ENCODE measurements around the gene MORN5.

The MORN5 gene

DNA sequence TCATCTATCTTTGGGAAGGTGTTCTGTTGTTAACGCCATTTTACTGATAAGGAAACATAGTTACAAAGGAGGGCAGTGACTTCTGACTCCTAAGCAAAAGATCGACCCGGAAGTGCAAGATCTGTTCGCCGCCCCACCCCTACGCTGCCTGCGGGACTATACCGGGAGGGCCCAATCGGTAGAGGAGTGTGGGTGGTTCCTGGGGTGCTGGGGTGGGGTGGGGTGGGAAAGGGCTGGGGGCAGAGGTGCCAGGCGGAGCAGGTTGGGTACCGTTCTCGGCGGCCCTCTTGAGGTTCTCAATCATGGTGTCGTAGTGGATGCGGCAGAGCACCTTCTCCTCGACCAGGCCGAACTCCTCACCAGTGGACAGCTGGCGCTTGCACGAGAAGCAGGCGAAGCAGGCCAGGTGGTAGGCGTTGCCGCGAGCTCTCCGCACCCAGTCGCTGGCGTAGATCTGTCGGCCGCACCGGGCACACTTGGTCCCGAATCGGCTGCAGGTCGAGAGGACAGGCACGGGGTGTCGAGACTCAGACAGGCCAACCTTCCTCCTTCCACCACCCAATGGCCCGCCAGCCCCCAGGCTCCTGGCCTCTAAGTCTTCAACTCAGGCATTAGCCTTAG, 57.2 kb downstream of the MORN5 start:
- no peaks in the 10 kb centered on the region for H3K36me3 ChIP-seq (ENCODE audit: control insufficient read depth, insufficient read depth, low read length)
- peaks cover 14% of the 10 kb centered on the region for H3K4me1 ChIP-seq (ENCODE audit: control insufficient read depth, insufficient read depth, low read length, poor library complexity, severe bottlenecking)
- no peaks in the 10 kb centered on the region for H3K9me3 ChIP-seq (ENCODE audit: control insufficient read depth, low read length)
- no peak overlapping the region for H3K4me3 ChIP-seq (ENCODE audit: extremely low read depth, insufficient read depth, low read length, poor library complexity, severe bottlenecking)
- no peak overlapping the region for H3K27ac ChIP-seq (ENCODE audit: low read depth, low read length, severe bottlenecking)
- WGBS, 2 experiments (ENCODE audit: insufficient coverage in 2 of 2) = 92 to 94% methylated on average over 28 to 32 of the region's 35 CpGs

DNA sequence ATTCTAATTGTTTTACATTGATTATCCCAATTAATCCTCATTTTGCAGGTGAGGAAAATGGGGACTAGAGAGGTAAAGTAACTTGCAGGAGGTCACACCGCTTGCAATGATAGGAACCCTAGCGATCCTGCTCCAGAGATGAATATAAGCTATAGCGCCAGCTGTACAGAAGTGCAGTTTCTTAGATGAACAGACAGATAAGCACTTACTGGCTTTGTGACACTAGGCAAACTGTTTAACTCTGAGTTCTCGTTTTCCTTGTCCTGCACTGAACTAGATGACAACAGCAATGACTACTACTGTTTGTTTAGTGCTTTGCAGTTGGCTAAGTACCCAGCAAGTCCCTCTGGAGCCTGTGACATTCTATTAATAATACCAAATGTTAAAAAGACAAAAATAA, 57.9 kb downstream of the MORN5 start:
- H3K9me3 ChIP-seq (ENCODE audit: control insufficient read depth, low read length) = no peaks in the 10 kb centered on the region
- no peak overlapping the region for H3K27ac ChIP-seq (ENCODE audit: low read depth, low read length, severe bottlenecking)
- no peaks in the 10 kb centered on the region for H3K36me3 ChIP-seq (ENCODE audit: control insufficient read depth, insufficient read depth, low read length)
- H3K4me1 ChIP-seq (ENCODE audit: control insufficient read depth, insufficient read depth, low read length, poor library complexity, severe bottlenecking) = peaks cover 14% of the 10 kb centered on the region
- 84 to 88% methylated on average over 4 of the region's 4 CpGs for WGBS, 2 experiments (ENCODE audit: insufficient coverage in 2 of 2)
- H3K4me3 ChIP-seq (ENCODE audit: extremely low read depth, insufficient read depth, low read length, poor library complexity, severe bottlenecking) = no peak overlapping the region

DNA sequence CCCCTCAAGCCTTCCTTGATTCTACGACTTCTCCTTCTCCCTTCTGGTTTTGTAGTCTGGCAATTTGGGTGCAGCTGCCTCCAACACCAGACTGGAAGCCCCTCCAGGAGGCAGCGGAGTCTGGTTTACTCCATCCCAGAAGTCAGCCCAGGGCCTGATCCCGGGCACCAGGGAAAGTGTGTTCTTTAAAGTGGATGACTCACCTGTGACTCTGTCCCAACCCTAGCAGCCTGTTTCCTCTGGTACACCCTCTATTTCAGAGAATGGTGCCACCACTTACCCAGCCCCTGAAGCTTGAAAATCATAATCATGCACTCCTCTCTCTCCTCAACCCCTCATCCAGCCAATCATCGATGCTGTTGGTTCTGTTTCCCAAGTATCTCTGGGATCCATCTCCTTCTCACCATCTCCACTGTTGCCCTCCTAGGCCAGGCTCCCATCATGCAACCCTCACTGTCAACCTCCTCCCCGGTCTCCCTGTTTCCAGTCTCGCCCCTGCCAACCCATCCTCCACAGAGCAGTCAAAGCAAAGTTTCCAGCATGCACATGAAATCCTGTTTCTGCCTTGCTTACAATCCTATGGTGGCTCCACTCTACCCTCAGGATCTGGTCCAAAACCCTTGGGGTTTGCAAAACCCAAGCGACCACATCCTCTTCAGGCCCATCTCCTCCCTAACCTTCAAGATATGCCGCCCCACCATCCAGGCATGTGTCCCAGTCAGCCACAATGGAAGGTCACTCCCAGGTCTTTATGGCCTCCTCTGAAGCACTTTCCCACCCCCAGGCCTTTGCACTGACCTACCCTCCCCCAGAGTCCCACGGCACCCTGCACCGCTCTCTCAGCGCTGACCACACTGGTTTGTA, 58.6 kb downstream of the MORN5 start:
- Histone ChIP-seq H3K9me3 (ENCODE audit: control insufficient read depth, low read length) (no peaks in the 10 kb centered on the region), H3K27ac (ENCODE audit: low read depth, low read length, severe bottlenecking) (no peak overlapping the region), H3K36me3 (ENCODE audit: control insufficient read depth, insufficient read depth, low read length) (no peaks in the 10 kb centered on the region), H3K4me3 (ENCODE audit: extremely low read depth, insufficient read depth, low read length, poor library complexity, severe bottlenecking) (no peak overlapping the region), H3K4me1 (ENCODE audit: control insufficient read depth, insufficient read depth, low read length, poor library complexity, severe bottlenecking) (peaks cover 14% of the 10 kb centered on the region)
- WGBS, 2 experiments (ENCODE audit: insufficient coverage in 2 of 2) = 46 to 58% methylated on average over 7 to 8 of the region's 11 CpGs

DNA sequence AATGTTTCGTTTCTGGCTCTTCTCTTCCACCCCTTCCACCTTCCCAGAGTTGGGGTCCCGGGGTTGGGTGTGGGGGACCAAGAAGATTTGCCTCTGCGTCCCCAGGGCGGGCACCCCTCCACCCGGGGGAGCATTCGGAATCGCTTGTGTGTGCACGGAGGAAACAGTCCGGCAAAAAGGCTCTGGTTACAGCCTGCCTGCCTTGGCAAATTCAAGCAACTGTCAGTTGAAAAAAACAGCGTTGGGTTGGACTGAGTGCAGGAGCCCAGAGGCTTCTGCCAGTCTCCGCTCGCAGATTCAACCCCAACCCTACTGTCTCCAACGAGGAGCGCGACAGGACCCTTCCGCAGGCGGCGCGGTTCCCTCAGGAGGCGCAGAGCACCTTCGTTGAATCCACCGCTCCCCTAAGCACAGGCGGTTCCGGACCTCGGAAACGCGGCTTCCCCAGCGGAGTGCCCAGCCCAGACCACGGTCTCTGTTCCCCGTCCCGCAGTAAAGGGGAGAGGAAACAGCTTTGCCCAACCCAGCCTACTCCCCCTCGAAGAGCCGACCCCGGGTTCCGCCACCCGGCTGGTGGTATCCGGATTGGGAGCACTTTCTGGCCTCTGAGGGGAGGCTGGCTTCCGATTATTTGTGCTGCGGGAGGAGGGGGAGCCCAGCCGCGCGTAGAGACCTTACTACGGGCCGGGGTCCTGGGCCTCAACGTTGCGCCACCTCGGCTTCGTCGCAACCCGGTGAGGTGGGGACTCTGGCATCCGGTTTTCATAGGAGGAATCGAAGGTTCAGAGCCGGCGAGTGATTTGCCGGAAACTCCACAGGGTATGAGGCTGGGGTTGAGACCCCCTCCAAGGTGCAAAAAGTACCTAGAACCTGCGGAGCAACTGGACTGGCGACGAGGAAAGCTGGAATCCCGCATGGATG, 59.5 kb downstream of the MORN5 start:
- Histone ChIP-seq H3K4me3 (ENCODE audit: extremely low read depth, insufficient read depth, low read length, poor library complexity, severe bottlenecking) (peak overlapping the region; percentile 24), H3K36me3 (ENCODE audit: control insufficient read depth, insufficient read depth, low read length) (no peaks in the 10 kb centered on the region), H3K4me1 (ENCODE audit: control insufficient read depth, insufficient read depth, low read length, poor library complexity, severe bottlenecking) (peaks cover 14% of the 10 kb centered on the region), H3K27ac (ENCODE audit: low read depth, low read length, severe bottlenecking) (no peak overlapping the region), H3K9me3 (ENCODE audit: control insufficient read depth, low read length) (no peaks in the 10 kb centered on the region)
- WGBS, 2 experiments (ENCODE audit: insufficient coverage in 2 of 2) = 0 to 1% methylated on average over 31 to 56 of the region's 59 CpGs

DNA sequence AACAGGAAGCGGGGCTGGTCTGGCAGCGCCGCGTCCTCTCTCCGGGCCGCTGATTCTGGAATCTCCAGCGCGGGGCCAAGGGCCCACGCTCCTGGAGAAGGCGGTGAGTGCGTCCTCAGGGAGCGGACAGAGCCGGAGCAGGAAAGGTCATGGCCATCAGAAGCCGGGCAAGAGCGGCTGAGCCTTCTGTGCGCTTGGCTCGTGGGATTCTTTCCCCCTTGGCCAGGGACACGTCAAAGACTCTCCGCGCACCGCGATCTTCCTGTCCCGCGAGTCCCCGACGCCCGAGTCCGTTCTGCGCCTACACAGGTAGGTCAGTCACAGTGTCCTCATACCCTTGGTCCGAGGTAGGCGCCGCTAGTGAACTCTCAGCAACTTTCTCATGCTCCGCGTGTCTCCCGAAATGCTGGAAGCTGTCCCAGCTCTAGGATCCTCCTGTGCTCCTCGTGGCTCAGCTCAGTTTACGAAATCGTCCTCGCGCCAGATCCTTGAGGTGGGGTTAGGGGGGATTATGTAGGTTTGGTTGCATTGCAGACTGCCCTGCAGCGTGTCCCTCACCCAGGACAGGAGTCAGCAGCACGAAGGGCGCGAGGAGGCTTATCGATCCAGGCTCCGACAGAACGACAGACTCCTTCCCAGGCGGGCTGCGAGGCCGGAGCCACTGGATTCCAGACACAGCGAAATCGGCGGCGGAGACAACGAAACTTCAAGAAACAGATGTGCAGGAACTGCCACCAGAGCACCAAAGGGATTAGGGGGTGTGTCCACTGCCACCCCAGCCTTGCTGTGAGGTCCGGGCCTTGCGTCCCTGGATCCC, 60.4 kb downstream of the MORN5 start:
- H3K36me3 ChIP-seq (ENCODE audit: control insufficient read depth, insufficient read depth, low read length) = no peaks in the 10 kb centered on the region
- H3K27ac ChIP-seq (ENCODE audit: low read depth, low read length, severe bottlenecking) = no peak overlapping the region
- peaks cover 14% of the 10 kb centered on the region for H3K4me1 ChIP-seq (ENCODE audit: control insufficient read depth, insufficient read depth, low read length, poor library complexity, severe bottlenecking)
- no peak overlapping the region for H3K4me3 ChIP-seq (ENCODE audit: extremely low read depth, insufficient read depth, low read length, poor library complexity, severe bottlenecking)
- no peaks in the 10 kb centered on the region for H3K9me3 ChIP-seq (ENCODE audit: control insufficient read depth, low read length)
- 1 to 2% methylated on average over 49 to 53 of the region's 57 CpGs for WGBS, 2 experiments (ENCODE audit: insufficient coverage in 2 of 2)

DNA sequence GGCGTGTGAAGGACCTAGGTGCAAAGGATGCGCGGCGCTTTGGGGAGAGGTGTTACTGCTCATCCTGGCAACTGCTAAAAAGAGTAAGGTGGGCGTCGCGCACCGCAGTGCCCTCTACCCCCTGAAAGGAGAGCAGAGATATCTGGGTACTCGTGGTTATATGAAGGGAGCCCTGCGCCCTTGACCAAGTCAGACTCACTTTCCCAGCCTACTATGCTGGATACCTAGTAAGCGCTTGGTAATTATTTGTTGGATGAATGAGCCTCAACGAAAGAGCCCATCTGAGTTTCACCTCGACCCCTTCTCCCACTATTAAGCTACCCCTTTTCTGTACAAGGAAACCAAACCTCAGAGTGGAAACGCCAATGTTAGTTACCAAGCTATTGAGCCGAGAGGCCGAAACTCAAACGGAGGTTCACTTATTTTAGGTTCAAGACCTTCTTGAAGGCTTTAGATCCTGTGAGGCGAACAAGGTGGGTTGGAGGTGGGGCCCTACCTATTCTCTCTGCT, 61.0 kb downstream of the MORN5 start:
- 5 to 7% methylated on average over 10 to 15 of the region's 18 CpGs for WGBS, 2 experiments (ENCODE audit: insufficient coverage in 2 of 2)
- Histone ChIP-seq H3K4me1 (ENCODE audit: control insufficient read depth, insufficient read depth, low read length, poor library complexity, severe bottlenecking) (peaks cover 14% of the 10 kb centered on the region), H3K36me3 (ENCODE audit: control insufficient read depth, insufficient read depth, low read length) (no peaks in the 10 kb centered on the region), H3K9me3 (ENCODE audit: control insufficient read depth, low read length) (no peaks in the 10 kb centered on the region), H3K27ac (ENCODE audit: low read depth, low read length, severe bottlenecking) (no peak overlapping the region), H3K4me3 (ENCODE audit: extremely low read depth, insufficient read depth, low read length, poor library complexity, severe bottlenecking) (no peak overlapping the region)

DNA sequence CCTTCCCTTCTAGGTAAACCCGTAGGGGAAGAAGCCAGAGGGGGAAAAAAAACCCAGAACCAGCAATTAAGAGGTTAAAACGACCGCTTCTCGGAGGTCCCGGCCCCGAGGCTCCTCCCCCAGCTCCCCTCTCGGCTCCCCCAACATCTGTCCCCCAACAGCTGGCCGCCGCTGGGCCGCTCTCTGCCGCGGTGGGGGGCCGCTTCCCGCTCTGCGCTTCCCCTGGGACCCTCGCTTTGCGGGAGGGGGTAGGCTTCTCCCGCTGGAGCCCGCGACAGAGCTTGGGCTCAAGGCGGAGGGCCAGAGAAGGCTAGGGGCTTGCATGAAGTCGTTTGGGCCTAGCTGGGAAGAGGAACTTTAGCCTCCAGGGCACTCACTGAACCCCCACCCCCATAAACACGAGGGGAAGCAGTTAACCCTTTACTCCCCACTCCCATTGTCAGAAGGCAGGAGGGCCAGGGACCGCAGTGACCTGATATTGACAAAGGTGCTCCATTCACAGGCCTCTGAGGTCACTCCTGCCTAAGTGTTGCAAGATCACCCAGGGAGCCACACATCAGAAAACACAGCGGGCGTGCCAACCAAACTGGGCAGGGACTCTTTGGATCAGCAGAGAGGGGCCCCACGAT, 61.6 kb downstream of the MORN5 start:
- H3K9me3 ChIP-seq (ENCODE audit: control insufficient read depth, low read length) = no peaks in the 10 kb centered on the region
- H3K4me3 ChIP-seq (ENCODE audit: extremely low read depth, insufficient read depth, low read length, poor library complexity, severe bottlenecking) = no peak overlapping the region
- peaks cover 14% of the 10 kb centered on the region for H3K4me1 ChIP-seq (ENCODE audit: control insufficient read depth, insufficient read depth, low read length, poor library complexity, severe bottlenecking)
- no peaks in the 10 kb centered on the region for H3K36me3 ChIP-seq (ENCODE audit: control insufficient read depth, insufficient read depth, low read length)
- no peak overlapping the region for H3K27ac ChIP-seq (ENCODE audit: low read depth, low read length, severe bottlenecking)
- 0 to 23% methylated on average over 6 to 9 of the region's 27 CpGs for WGBS, 2 experiments (ENCODE audit: insufficient coverage in 2 of 2)

DNA sequence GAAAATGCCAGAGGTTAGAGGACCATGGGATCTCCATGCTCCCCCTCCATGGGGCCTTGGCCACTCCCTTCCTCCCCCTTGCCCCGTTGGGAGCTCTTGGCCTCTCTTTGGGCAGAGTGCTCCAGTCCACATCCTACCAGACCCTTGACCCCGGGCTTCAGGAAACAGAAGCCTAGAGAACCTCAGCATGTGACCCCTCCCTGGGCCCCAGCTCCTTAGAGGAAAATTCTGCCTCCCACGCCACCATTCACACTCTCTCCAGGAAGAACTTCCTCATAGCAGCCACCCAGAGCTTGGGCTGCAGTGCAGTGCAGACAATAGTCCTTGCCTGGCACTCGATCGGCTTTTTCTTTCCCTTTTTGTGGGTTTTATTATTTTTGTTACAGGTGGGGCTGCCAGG, 63.1 kb downstream of the MORN5 start:
- WGBS, 2 experiments (ENCODE audit: insufficient coverage in 2 of 2) = 27 to 31% methylated on average over 3 to 4 of the region's 5 CpGs
- no peak overlapping the region for H3K4me3 ChIP-seq (ENCODE audit: extremely low read depth, insufficient read depth, low read length, poor library complexity, severe bottlenecking)
- no peak overlapping the region for H3K27ac ChIP-seq (ENCODE audit: low read depth, low read length, severe bottlenecking)
- no peaks in the 10 kb centered on the region for H3K36me3 ChIP-seq (ENCODE audit: control insufficient read depth, insufficient read depth, low read length)
- peaks cover 14% of the 10 kb centered on the region for H3K4me1 ChIP-seq (ENCODE audit: control insufficient read depth, insufficient read depth, low read length, poor library complexity, severe bottlenecking)
- no peaks in the 10 kb centered on the region for H3K9me3 ChIP-seq (ENCODE audit: control insufficient read depth, low read length)

DNA sequence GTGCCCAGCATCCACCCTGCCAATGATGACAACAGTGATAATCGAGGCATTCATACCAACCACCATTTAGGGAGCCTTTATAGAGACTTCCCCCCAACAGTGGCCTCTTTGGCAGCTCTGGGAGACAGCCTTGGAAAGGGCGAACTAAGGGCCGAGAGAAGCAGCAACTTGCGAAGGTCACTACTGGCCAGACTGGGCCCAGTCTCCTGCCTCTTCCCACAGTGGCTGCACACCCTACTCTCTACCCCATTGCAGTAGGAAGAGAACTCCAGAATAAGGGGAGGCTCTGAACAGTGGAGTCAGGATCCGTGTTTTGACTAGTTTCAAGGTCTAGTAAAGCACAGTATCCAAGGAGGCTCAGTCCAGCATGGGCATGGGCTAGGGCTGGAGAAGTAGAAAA, 63.7 kb downstream of the MORN5 start:
- Histone ChIP-seq H3K9me3 (ENCODE audit: control insufficient read depth, low read length) (no peaks in the 10 kb centered on the region), H3K4me1 (ENCODE audit: control insufficient read depth, insufficient read depth, low read length, poor library complexity, severe bottlenecking) (peaks cover 14% of the 10 kb centered on the region), H3K36me3 (ENCODE audit: control insufficient read depth, insufficient read depth, low read length) (no peaks in the 10 kb centered on the region), H3K27ac (ENCODE audit: low read depth, low read length, severe bottlenecking) (no peak overlapping the region), H3K4me3 (ENCODE audit: extremely low read depth, insufficient read depth, low read length, poor library complexity, severe bottlenecking) (no peak overlapping the region)
- WGBS, 2 experiments (ENCODE audit: insufficient coverage in 2 of 2) = 79 to 82% methylated on average over 2 to 5 of the region's 5 CpGs

Measured in mesodermal cell (in vitro differentiated cells).